ENCODE data around the gene DPYSL5. TPM values are rescaled to one million over a fixed set of nuclear protein-coding genes. Genes with fewer than 3 reads are reported as not detected.

The DPYSL5 gene
- total and polyA plus RNA-seq, 2 donors from 2014 or later, result not detected

DNA sequence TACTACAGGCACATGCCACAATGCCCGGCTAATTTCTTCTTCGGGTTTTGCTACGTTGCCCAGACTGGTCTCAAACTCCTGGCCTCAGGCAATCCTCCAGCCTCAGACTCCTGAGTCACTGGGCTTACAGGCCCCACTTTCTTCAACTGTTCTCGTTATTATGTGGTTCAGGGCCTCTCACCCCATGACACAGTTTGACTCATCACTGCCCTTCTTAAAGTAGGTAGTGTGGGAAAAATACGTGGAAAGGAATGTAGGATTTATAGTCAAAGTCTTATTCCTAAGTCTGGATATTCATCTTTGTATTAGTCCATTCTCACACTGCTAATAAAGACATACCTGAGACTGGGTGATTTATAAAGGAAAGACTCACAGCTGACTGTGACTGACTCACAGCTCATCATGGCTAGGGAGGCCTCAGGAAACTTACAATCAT is 42.7 kb upstream of the DPYSL5 start:
- intact Hi-C loops (cut with DNase I), result no loop called here
- H3K9me3 ChIP-seq (ENCODE audit: control insufficient read depth in 2 of 3, insufficient read depth in 1 of 3, low read length in 3 of 3), result no peaks in the 10 kb centered on the region
- no peak overlapping the region for H3K4me3 ChIP-seq (ENCODE audit: low read length in 3 of 3)
- no peaks in the 10 kb centered on the region for H3K36me3 ChIP-seq (ENCODE audit: control insufficient read depth in 2 of 3, insufficient read depth in 3 of 3, low read length in 3 of 3)
- DNase-seq, result no peak
- FAIRE-seq, result no peak
- no peak overlapping the region for H3K9ac ChIP-seq (ENCODE audit: low read length in 3 of 3)
- no peak overlapping the region for H3K27ac ChIP-seq (ENCODE audit: low read depth in 2 of 2, low read length in 2 of 2)
- H3K27me3 ChIP-seq (ENCODE audit: control insufficient read depth, insufficient read depth, low read length), result no peaks in the 10 kb centered on the region
- TF ChIP-seq, protein P1, sequence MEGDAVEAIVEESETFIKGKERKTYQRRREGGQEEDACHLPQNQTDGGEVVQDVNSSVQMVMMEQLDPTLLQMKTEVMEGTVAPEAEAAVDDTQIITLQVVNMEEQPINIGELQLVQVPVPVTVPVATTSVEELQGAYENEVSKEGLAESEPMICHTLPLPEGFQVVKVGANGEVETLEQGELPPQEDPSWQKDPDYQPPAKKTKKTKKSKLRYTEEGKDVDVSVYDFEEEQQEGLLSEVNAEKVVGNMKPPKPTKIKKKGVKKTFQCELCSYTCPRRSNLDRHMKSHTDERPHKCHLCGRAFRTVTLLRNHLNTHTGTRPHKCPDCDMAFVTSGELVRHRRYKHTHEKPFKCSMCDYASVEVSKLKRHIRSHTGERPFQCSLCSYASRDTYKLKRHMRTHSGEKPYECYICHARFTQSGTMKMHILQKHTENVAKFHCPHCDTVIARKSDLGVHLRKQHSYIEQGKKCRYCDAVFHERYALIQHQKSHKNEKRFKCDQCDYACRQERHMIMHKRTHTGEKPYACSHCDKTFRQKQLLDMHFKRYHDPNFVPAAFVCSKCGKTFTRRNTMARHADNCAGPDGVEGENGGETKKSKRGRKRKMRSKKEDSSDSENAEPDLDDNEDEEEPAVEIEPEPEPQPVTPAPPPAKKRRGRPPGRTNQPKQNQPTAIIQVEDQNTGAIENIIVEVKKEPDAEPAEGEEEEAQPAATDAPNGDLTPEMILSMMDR (IDR thresholded peaks at IDR 0.05; ENCODE audit: borderline replicate concordance, extremely low read depth, insufficient read depth), result no peak
- no peaks in the 10 kb centered on the region for H3K4me1 ChIP-seq (ENCODE audit: control insufficient read depth in 2 of 3, insufficient read depth in 2 of 3, low read depth in 1 of 3, low read length in 3 of 3)

DNA sequence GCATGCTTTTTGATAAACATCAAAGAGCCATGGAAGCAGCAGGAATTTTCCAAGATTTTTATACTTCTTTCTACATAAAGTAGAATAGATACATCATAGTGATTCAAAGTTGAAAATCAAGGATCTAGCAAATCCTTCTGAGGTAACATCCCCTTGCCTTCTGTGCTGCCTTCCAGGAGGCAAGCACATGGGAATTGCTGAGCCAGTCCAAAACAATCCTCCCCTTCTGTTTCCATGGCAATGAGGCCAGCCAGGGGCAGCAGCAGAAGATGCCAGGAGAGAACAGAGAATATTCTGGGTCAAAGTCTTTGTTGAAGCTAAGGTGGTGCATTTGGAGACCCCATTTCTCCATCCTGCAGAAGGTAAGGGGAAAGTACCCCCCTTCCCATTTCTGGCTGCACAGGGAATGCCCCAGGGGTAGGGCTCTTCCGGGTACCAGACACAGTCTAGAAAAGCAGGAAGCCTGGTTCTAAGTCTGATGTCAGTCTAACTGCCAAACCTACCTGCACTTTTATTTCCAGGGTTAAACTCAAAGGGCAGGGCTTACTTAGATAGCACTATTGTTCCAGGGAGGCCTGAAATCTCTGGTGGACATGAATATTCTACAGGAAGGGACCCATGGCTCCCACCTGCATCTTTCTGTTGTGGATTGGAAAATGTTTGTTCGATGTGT is 40.0 kb upstream of the DPYSL5 start:
- intact Hi-C loops (cut with DNase I), result no loop called here
- no peak overlapping the region for H3K9ac ChIP-seq (ENCODE audit: low read length in 3 of 3)
- H3K27me3 ChIP-seq (ENCODE audit: control insufficient read depth, insufficient read depth, low read length), result no peaks in the 10 kb centered on the region
- no peaks in the 10 kb centered on the region for H3K36me3 ChIP-seq (ENCODE audit: control insufficient read depth in 2 of 3, insufficient read depth in 3 of 3, low read length in 3 of 3)
- DNase-seq (peak in 3 of 5 donors; percentile 70 to 78 (median 78)), FAIRE-seq (no peak)
- H3K27ac ChIP-seq (ENCODE audit: low read depth in 2 of 2, low read length in 2 of 2), result no peak overlapping the region
- H3K4me3 ChIP-seq (ENCODE audit: low read length in 3 of 3), result no peak overlapping the region
- TF ChIP-seq, protein P1 (IDR thresholded peaks at IDR 0.05; ENCODE audit: borderline replicate concordance, extremely low read depth, insufficient read depth), result no peak
- no peaks in the 10 kb centered on the region for H3K4me1 ChIP-seq (ENCODE audit: control insufficient read depth in 2 of 3, insufficient read depth in 2 of 3, low read depth in 1 of 3, low read length in 3 of 3)
- no peaks in the 10 kb centered on the region for H3K9me3 ChIP-seq (ENCODE audit: control insufficient read depth in 2 of 3, insufficient read depth in 1 of 3, low read length in 3 of 3)

- Histone ChIP-seq H3K9me3 (ENCODE audit: control insufficient read depth in 2 of 3, insufficient read depth in 1 of 3, low read length in 3 of 3) (no peaks in the 10 kb centered on the region), H3K27me3 (ENCODE audit: control insufficient read depth, insufficient read depth, low read length) (no peaks in the 10 kb centered on the region), H3K4me1 (ENCODE audit: control insufficient read depth in 2 of 3, insufficient read depth in 2 of 3, low read depth in 1 of 3, low read length in 3 of 3) (no peaks in the 10 kb centered on the region), H3K27ac (ENCODE audit: low read depth in 2 of 2, low read length in 2 of 2) (no peak overlapping the region), H3K4me3 (ENCODE audit: low read length in 3 of 3) (no peak overlapping the region), H3K9ac (ENCODE audit: low read length in 3 of 3) (no peak overlapping the region), H3K36me3 (ENCODE audit: control insufficient read depth in 2 of 3, insufficient read depth in 3 of 3, low read length in 3 of 3) (no peaks in the 10 kb centered on the region)
- intact Hi-C loops (cut with DNase I), result no loop called here
- FAIRE-seq (no peak), DNase-seq (no peak)
- TF ChIP-seq, protein P1 (IDR thresholded peaks at IDR 0.05; ENCODE audit: borderline replicate concordance, extremely low read depth, insufficient read depth), result no peak
Measured at GRCh38 chr2:26809211-26809610, 38.7 kb upstream of the DPYSL5 start.

All from kidney (tissue), 14 donors.